ENCODE results near the gene PLEKHJ1.
"Not testable (repeated sequence)": the region's sequence is repeated elsewhere in the genome, so short reads cannot be mapped to it uniquely, and the experiment has no call there.

The PLEKHJ1 gene, protein sequence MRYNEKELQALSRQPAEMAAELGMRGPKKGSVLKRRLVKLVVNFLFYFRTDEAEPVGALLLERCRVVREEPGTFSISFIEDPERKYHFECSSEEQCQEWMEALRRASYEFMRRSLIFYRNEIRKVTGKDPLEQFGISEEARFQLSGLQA

GRCh38 chr19:2236314-2237050 lies at the start of gene PLEKHJ1, which contains the start of gene SF3A2:
Gene PLEKHJ1, minus strand, starts transcription at chr19:2236329. Its CDS starts 81 bp downstream, at chr19:2236248.
Gene SF3A2, plus strand, starts transcription at chr19:2236824. Its CDS starts 6,595 bp downstream, at chr19:2243419.
- Histone ChIP-seq H3K36me3 (replicated peaks; ENCODE audit: low read depth, low read length) (peaks cover 49% of the 10 kb centered on the region), H3K9me3 (ENCODE audit: insufficient read depth, low read length) (no peaks in the 10 kb centered on the region), H3K4me1 (ENCODE audit: low read length) (peaks cover 31% of the 10 kb centered on the region), H3K79me2 (ENCODE audit: low read length) (peaks cover 85% of the 10 kb centered on the region), H4K20me1 (ENCODE audit: insufficient read depth, low read length) (peaks cover 43% of the 10 kb centered on the region), H3K4me2 (ENCODE audit: low read length) (peak within 1 kb of the TSS; percentile 95), H3K27ac (ENCODE audit: low read length) (peak within 1 kb of the TSS; percentile 81), H3K27me3 (ENCODE audit: low read depth, low read length) (no peaks in the 10 kb centered on the region), H3K4me3 (ENCODE audit: low read length) (peak within 1 kb of the TSS; percentile 89), H2AFZ (ENCODE audit: low read depth, low read length) (peak within 1 kb of the TSS; percentile 63; the same call in 1 of the 2 replicates), H3K9ac (ENCODE audit: low read length) (peak within 1 kb of the TSS; percentile 93)
- TF ChIP-seq, protein P1, sequence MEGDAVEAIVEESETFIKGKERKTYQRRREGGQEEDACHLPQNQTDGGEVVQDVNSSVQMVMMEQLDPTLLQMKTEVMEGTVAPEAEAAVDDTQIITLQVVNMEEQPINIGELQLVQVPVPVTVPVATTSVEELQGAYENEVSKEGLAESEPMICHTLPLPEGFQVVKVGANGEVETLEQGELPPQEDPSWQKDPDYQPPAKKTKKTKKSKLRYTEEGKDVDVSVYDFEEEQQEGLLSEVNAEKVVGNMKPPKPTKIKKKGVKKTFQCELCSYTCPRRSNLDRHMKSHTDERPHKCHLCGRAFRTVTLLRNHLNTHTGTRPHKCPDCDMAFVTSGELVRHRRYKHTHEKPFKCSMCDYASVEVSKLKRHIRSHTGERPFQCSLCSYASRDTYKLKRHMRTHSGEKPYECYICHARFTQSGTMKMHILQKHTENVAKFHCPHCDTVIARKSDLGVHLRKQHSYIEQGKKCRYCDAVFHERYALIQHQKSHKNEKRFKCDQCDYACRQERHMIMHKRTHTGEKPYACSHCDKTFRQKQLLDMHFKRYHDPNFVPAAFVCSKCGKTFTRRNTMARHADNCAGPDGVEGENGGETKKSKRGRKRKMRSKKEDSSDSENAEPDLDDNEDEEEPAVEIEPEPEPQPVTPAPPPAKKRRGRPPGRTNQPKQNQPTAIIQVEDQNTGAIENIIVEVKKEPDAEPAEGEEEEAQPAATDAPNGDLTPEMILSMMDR (IDR thresholded peaks at IDR 0.05; ENCODE audit: low read depth, low read length) = peak; percentile 99
- no peak for TF ChIP-seq EZH2phosphoT487 (IDR thresholded peaks at IDR 0.05; ENCODE audit: low read depth)

- Histone ChIP-seq H3K4me2 (ENCODE audit: low read length) (no peak overlapping the region), H3K4me1 (ENCODE audit: low read length) (peaks cover 19% of the 10 kb centered on the region), H4K20me1 (ENCODE audit: insufficient read depth, low read length) (no peaks in the 10 kb centered on the region), H3K9me3 (ENCODE audit: insufficient read depth, low read length) (no peaks in the 10 kb centered on the region), H3K79me2 (ENCODE audit: low read length) (no peaks in the 10 kb centered on the region), H3K9ac (ENCODE audit: low read length) (no peak overlapping the region), H2AFZ (ENCODE audit: low read depth, low read length) (no peak overlapping the region), H3K27me3 (ENCODE audit: low read depth, low read length) (peaks cover 46% of the 10 kb centered on the region), H3K27ac (ENCODE audit: low read length) (no peak overlapping the region), H3K36me3 (replicated peaks; ENCODE audit: low read depth, low read length) (no peaks in the 10 kb centered on the region), H3K4me3 (ENCODE audit: low read length) (no peak overlapping the region)
- TF ChIP-seq EZH2phosphoT487 (IDR thresholded peaks at IDR 0.05; ENCODE audit: low read depth) = no peak
Observed at GRCh38 chr19:2283835-2284507, 47.8 kb upstream of the PLEKHJ1 start.

DNA sequence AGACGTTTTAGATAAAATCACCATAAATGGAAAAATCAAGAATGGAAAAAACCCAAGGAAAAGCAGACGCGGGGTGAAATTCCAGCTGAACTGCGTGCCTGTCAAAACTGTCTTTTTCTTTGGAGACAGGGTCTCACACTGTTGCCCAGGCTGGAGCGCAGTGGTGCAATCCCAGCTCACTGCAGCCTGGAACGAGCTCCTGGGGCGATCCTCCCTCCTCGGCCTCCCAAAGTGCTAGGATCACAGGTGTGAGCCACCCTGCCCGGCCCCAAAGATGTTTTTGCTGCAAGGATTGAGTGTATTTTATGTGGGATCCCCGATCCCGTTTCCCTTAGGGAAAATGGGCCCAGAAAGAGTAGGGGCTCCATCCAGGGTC lies 46.7 kb upstream of the PLEKHJ1 start:
- H3K27me3 ChIP-seq (ENCODE audit: low read depth, low read length) = peaks cover 35% of the 10 kb centered on the region
- no peaks in the 10 kb centered on the region for H3K9me3 ChIP-seq (ENCODE audit: insufficient read depth, low read length)
- no peak overlapping the region for H3K9ac ChIP-seq (ENCODE audit: low read length)
- no peaks in the 10 kb centered on the region for H3K36me3 ChIP-seq (replicated peaks; ENCODE audit: low read depth, low read length)
- no peaks in the 10 kb centered on the region; the same call in 1 of the 2 replicates for H4K20me1 ChIP-seq (ENCODE audit: insufficient read depth, low read length)
- H3K27ac ChIP-seq (ENCODE audit: low read length) = no peak overlapping the region
- peaks cover 12% of the 10 kb centered on the region for H3K4me1 ChIP-seq (ENCODE audit: low read length)
- H3K79me2 ChIP-seq (ENCODE audit: low read length) = no peaks in the 10 kb centered on the region
- no peak for TF ChIP-seq EZH2phosphoT487 (IDR thresholded peaks at IDR 0.05; ENCODE audit: low read depth)
- TF ChIP-seq, protein P1 (IDR thresholded peaks at IDR 0.05; ENCODE audit: low read depth, low read length) = no peak
- no peak overlapping the region for H3K4me2 ChIP-seq (ENCODE audit: low read length)
- no peak overlapping the region for H2AFZ ChIP-seq (ENCODE audit: low read depth, low read length)
- no peak overlapping the region for H3K4me3 ChIP-seq (ENCODE audit: low read length)

- Histone ChIP-seq H3K4me3 (ENCODE audit: low read length) (peak within 1 kb of the TSS; percentile 44), H3K9ac (ENCODE audit: low read length) (no peak within 1 kb of the TSS), H2AFZ (ENCODE audit: low read depth, low read length) (no peak within 1 kb of the TSS), H3K4me1 (ENCODE audit: low read length) (peaks cover 12% of the 10 kb centered on the region), H4K20me1 (ENCODE audit: insufficient read depth, low read length) (no peaks in the 10 kb centered on the region; the same call in 1 of the 2 replicates), H3K4me2 (ENCODE audit: low read length) (peak within 1 kb of the TSS; percentile 56), H3K27me3 (ENCODE audit: low read depth, low read length) (peaks cover 31% of the 10 kb centered on the region), H3K27ac (ENCODE audit: low read length) (no peak within 1 kb of the TSS), H3K9me3 (ENCODE audit: insufficient read depth, low read length) (no peaks in the 10 kb centered on the region), H3K79me2 (ENCODE audit: low read length) (no peaks in the 10 kb centered on the region), H3K36me3 (replicated peaks; ENCODE audit: low read depth, low read length) (no peaks in the 10 kb centered on the region)
- TF ChIP-seq EZH2phosphoT487 (IDR thresholded peaks at IDR 0.05; ENCODE audit: low read depth) = no peak
- TF ChIP-seq, protein P1 (IDR thresholded peaks at IDR 0.05; ENCODE audit: low read depth, low read length) = no peak
Observed at GRCh38 chr19:2282062-2282861, 46.1 kb upstream of the PLEKHJ1 start, which contains the start of gene PEAK3. Gene PEAK3, minus strand, starts transcription at chr19:2282175. Its CDS starts 1,244 bp downstream, at chr19:2280931.

DNA sequence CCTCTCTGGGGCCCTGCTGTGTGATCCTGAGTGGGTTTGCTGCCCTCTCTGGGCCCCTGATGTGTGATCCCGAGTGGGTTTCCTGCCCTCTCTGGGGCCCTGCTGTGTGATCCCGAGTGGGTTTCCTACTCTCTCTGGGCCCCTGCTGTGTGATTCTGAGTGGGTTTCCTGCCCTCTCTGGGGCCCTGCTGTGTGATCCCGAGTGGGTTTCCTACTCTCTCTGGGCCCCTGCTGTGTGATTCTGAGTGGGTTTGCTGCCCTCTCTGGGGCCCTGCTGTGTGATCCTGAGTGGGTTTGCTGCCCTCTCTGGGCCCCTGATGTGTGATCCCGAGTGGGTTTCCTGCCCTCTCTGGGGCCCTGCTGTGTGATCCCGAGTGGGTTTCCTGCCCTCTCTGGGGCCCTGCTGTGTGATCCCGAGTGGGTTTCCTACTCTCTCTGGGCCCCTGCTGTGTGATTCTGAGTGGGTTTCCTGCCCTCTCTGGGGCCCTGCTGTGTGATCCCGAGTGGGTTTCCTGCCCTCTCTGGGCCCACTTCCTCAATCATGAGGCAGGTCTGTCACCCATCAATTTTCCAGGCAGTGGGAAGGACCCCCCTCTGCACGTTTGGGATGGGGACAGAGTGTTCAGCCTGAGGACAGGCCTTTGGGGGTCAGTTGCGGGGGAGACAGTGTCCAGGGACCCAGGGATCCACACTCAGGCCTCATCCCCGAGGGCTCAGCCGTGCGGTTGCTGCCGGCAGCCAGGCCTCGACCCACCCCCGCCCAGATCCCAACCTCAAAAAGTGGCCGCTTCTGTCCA lies 45.3 kb upstream of the PLEKHJ1 start:
- peaks cover 12% of the 10 kb centered on the region for H3K4me1 ChIP-seq (ENCODE audit: low read length)
- not testable (repeated sequence) for H3K27ac ChIP-seq (ENCODE audit: low read length); H3K79me2 ChIP-seq (ENCODE audit: low read length); H2AFZ ChIP-seq (ENCODE audit: low read depth, low read length); H3K36me3 ChIP-seq (replicated peaks; ENCODE audit: low read depth, low read length); H4K20me1 ChIP-seq (ENCODE audit: insufficient read depth, low read length); H3K9me3 ChIP-seq (ENCODE audit: insufficient read depth, low read length); H3K9ac ChIP-seq (ENCODE audit: low read length)
- H3K4me3 ChIP-seq (ENCODE audit: low read length) = peak overlapping the region; percentile 44
- H3K4me2 ChIP-seq (ENCODE audit: low read length) = peak overlapping the region; percentile 56
- peaks cover 25% of the 10 kb centered on the region for H3K27me3 ChIP-seq (ENCODE audit: low read depth, low read length)
